ENCODE data around the gene CMYA5. TPM values are rescaled to one million over a fixed set of nuclear protein-coding genes. Genes with fewer than 3 reads are reported as not detected.

The CMYA5 gene
- total RNA-seq, 5 donors from 2014 or later (not counting 1 experiment from before 2014, with no cell fraction given), result 0.13 to 0.41 (median 0.23) TPM

GRCh38 chr5:79787448-79787847, 97.8 kb downstream of the CMYA5 start:
- ChIA-PET POLR2A (no interaction called here), CTCF (no interaction called here)
- no peak overlapping the region for H3K27ac Mint-ChIP-seq
- no peaks in the 10 kb centered on the region for H3K27me3 ChIP-seq (replicated peaks in 1 of 2; ENCODE audit: control insufficient read depth in 2 of 2, extremely low read depth in 1 of 2, insufficient read depth in 2 of 2, low read length in 1 of 2)
- DNase-seq (no peak), ATAC-seq (replicated peaks in 1 of 4) (no peak)
- peaks cover 5% of the 10 kb centered on the region for H3K36me3 Mint-ChIP-seq
- H3K4me3 ChIP-seq (ENCODE audit: control insufficient read depth in 1 of 2, extremely low read depth in 1 of 2, low read length in 1 of 2), result no peak overlapping the region
- WGBS (ENCODE audit: insufficient coverage), result 50% methylated on average over 1 of the region's 1 CpG
- peaks cover 0 to 3% (median 0%) of the 10 kb centered on the region in 3 donors for H3K9me3 Mint-ChIP-seq
- no peaks in the 10 kb centered on the region for H3K36me3 ChIP-seq (ENCODE audit: control insufficient read depth in 2 of 2, extremely low read depth in 1 of 2, insufficient read depth in 1 of 2, low read length in 1 of 2)
- peaks cover 3 to 10% of the 10 kb centered on the region in 2 donors for H3K27me3 Mint-ChIP-seq
- H3K9me3 ChIP-seq, result no peaks in the 10 kb centered on the region
- H3K4me1 ChIP-seq (ENCODE audit: control insufficient read depth in 1 of 2, extremely low read depth in 1 of 2, insufficient read depth in 2 of 2, low read length in 2 of 2), result no peaks in the 10 kb centered on the region
- no peak overlapping the region for H3K4me3 Mint-ChIP-seq
- H3K4me1 Mint-ChIP-seq, result peaks cover 0 to 4% (median 0%) of the 10 kb centered on the region in 3 donors
- no peak overlapping the region for H3K27ac ChIP-seq (ENCODE audit: low read length)

DNA sequence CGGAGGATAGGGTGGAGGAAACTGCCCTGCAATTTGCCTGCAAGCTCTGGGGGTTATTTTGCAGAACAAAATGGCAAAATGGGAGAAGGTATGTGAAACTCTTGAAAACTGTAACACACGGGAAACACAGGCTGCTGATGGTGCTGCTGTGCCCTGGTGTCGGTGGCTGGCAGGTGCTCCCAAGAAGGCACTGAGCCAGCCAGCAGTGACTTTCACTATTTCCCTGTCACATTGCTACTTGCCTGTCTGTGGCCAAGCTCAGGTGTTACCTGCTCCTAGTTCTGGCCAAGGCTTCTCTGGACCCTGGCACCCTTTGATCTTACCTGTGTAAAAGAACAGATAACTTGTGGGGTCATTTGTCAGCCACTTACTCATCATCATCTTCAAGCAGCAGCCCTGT, 102.2 kb downstream of the CMYA5 start:
- ATAC-seq (replicated peaks in 1 of 4) (no peak), DNase-seq (no peak)
- no peaks in the 10 kb centered on the region for H3K36me3 ChIP-seq (ENCODE audit: control insufficient read depth in 2 of 2, extremely low read depth in 1 of 2, insufficient read depth in 1 of 2, low read length in 1 of 2)
- Mint-ChIP-seq H3K4me1 (no peaks in the 10 kb centered on the region), H3K4me3 (no peak overlapping the region), H3K27ac (no peak overlapping the region), H3K27me3 (peaks cover 0 to 7% of the 10 kb centered on the region in 2 donors), H3K36me3 (peaks cover 5% of the 10 kb centered on the region), H3K9me3 (peaks cover 0 to 3% (median 0%) of the 10 kb centered on the region in 3 donors)
- H3K4me3 ChIP-seq (ENCODE audit: control insufficient read depth in 1 of 2, extremely low read depth in 1 of 2, low read length in 1 of 2), result no peak overlapping the region
- no peaks in the 10 kb centered on the region for H3K27me3 ChIP-seq (replicated peaks in 1 of 2; ENCODE audit: control insufficient read depth in 2 of 2, extremely low read depth in 1 of 2, insufficient read depth in 2 of 2, low read length in 1 of 2)
- 78% methylated on average over 3 of the region's 3 CpGs for WGBS (ENCODE audit: insufficient coverage)
- CTCF ChIA-PET, result no interaction called here
- no peaks in the 10 kb centered on the region for H3K9me3 ChIP-seq
- POLR2A ChIA-PET, result interaction anchor here in 1 of 2 donors (0.6 kb wide), 1 partner anchor 150 kb away, joined by 5 read pairs; no protein-coding TSS in a partner anchor
- H3K4me1 ChIP-seq (ENCODE audit: control insufficient read depth in 1 of 2, extremely low read depth in 1 of 2, insufficient read depth in 2 of 2, low read length in 2 of 2), result no peaks in the 10 kb centered on the region
- no peak overlapping the region for H3K27ac ChIP-seq (ENCODE audit: low read length)

- ATAC-seq (replicated peaks in 1 of 4) (no peak), DNase-seq (no peak)
- Mint-ChIP-seq H3K4me1 (no peaks in the 10 kb centered on the region), H3K4me3 (no peak overlapping the region), H3K27ac (no peak overlapping the region), H3K9me3 (peaks cover 0 to 3% (median 0%) of the 10 kb centered on the region in 3 donors), H3K27me3 (peaks cover 0 to 7% of the 10 kb centered on the region in 2 donors), H3K36me3 (peaks cover 5% of the 10 kb centered on the region)
- Histone ChIP-seq H3K27ac (ENCODE audit: low read length) (no peak overlapping the region), H3K27me3 (replicated peaks in 1 of 2; ENCODE audit: control insufficient read depth in 2 of 2, extremely low read depth in 1 of 2, insufficient read depth in 2 of 2, low read length in 1 of 2) (no peaks in the 10 kb centered on the region), H3K36me3 (ENCODE audit: control insufficient read depth in 2 of 2, extremely low read depth in 1 of 2, insufficient read depth in 1 of 2, low read length in 1 of 2) (no peaks in the 10 kb centered on the region), H3K4me1 (ENCODE audit: control insufficient read depth in 1 of 2, extremely low read depth in 1 of 2, insufficient read depth in 2 of 2, low read length in 2 of 2) (no peaks in the 10 kb centered on the region), H3K9me3 (no peaks in the 10 kb centered on the region), H3K4me3 (ENCODE audit: control insufficient read depth in 1 of 2, extremely low read depth in 1 of 2, low read length in 1 of 2) (no peak overlapping the region)
- ChIA-PET CTCF (no interaction called here), POLR2A (interaction anchor here in 1 of 2 donors (0.6 kb wide), 1 partner anchor 512 kb away, joined by 3 read pairs; no protein-coding TSS in a partner anchor)
Observed at GRCh38 chr5:79792463-79792862, 102.8 kb downstream of the CMYA5 start.

GRCh38 chr5:79793304-79793703, 103.7 kb downstream of the CMYA5 start:
- Mint-ChIP-seq H3K4me1 (no peaks in the 10 kb centered on the region), H3K4me3 (no peak overlapping the region), H3K27me3 (peaks cover 0 to 7% of the 10 kb centered on the region in 2 donors), H3K27ac (no peak overlapping the region), H3K36me3 (peaks cover 5% of the 10 kb centered on the region), H3K9me3 (peaks cover 0 to 3% (median 0%) of the 10 kb centered on the region in 3 donors)
- no peak for DNase-seq
- POLR2A ChIA-PET, result no interaction called here
- Histone ChIP-seq H3K27me3 (replicated peaks in 1 of 2; ENCODE audit: control insufficient read depth in 2 of 2, extremely low read depth in 1 of 2, insufficient read depth in 2 of 2, low read length in 1 of 2) (no peaks in the 10 kb centered on the region), H3K4me3 (ENCODE audit: control insufficient read depth in 1 of 2, extremely low read depth in 1 of 2, low read length in 1 of 2) (no peak overlapping the region), H3K27ac (ENCODE audit: low read length) (no peak overlapping the region), H3K4me1 (ENCODE audit: control insufficient read depth in 1 of 2, extremely low read depth in 1 of 2, insufficient read depth in 2 of 2, low read length in 2 of 2) (no peaks in the 10 kb centered on the region), H3K36me3 (ENCODE audit: control insufficient read depth in 2 of 2, extremely low read depth in 1 of 2, insufficient read depth in 1 of 2, low read length in 1 of 2) (no peaks in the 10 kb centered on the region), H3K9me3 (no peaks in the 10 kb centered on the region)
- no peak for ATAC-seq (replicated peaks in 1 of 4)
- WGBS (ENCODE audit: insufficient coverage), result 86% methylated on average over 7 of the region's 7 CpGs
- CTCF ChIA-PET, result no interaction called here

DNA sequence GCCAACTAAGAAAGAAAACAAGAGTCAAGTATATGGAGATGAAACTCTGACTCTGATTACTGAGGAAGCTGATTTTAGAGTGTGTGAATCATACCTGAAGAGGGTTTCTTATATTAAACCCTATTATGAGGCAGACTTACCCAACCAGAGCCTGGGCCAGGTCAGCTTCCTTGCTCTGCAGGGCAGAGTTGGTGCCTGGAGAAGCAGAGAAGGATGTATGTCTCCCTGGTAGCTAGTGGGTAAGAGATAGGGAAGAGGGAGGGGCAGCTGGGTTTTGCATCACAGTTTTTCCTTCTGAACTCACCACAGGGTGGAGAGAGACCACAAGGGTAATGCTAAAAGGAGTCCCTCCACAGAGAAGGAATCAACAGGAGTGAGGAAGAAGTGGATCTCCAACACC, 104.1 kb downstream of the CMYA5 start:
- ChIA-PET POLR2A (no interaction called here), CTCF (no interaction called here)
- DNase-seq (no peak), ATAC-seq (replicated peaks in 1 of 4) (no peak)
- peaks cover 5% of the 10 kb centered on the region for H3K36me3 Mint-ChIP-seq
- no peak overlapping the region for H3K4me3 ChIP-seq (ENCODE audit: control insufficient read depth in 1 of 2, extremely low read depth in 1 of 2, low read length in 1 of 2)
- H3K4me1 ChIP-seq (ENCODE audit: control insufficient read depth in 1 of 2, extremely low read depth in 1 of 2, insufficient read depth in 2 of 2, low read length in 2 of 2), result no peaks in the 10 kb centered on the region
- peaks cover 0 to 3% (median 0%) of the 10 kb centered on the region in 3 donors for H3K9me3 Mint-ChIP-seq
- peaks cover 0 to 7% of the 10 kb centered on the region in 2 donors for H3K27me3 Mint-ChIP-seq
- no peaks in the 10 kb centered on the region for H3K36me3 ChIP-seq (ENCODE audit: control insufficient read depth in 2 of 2, extremely low read depth in 1 of 2, insufficient read depth in 1 of 2, low read length in 1 of 2)
- no peaks in the 10 kb centered on the region for H3K27me3 ChIP-seq (replicated peaks in 1 of 2; ENCODE audit: control insufficient read depth in 2 of 2, extremely low read depth in 1 of 2, insufficient read depth in 2 of 2, low read length in 1 of 2)
- no peak overlapping the region for H3K27ac Mint-ChIP-seq
- H3K27ac ChIP-seq (ENCODE audit: low read length), result no peak overlapping the region
- H3K4me3 Mint-ChIP-seq, result no peak overlapping the region
- no peaks in the 10 kb centered on the region for H3K4me1 Mint-ChIP-seq
- no peaks in the 10 kb centered on the region for H3K9me3 ChIP-seq

DNA sequence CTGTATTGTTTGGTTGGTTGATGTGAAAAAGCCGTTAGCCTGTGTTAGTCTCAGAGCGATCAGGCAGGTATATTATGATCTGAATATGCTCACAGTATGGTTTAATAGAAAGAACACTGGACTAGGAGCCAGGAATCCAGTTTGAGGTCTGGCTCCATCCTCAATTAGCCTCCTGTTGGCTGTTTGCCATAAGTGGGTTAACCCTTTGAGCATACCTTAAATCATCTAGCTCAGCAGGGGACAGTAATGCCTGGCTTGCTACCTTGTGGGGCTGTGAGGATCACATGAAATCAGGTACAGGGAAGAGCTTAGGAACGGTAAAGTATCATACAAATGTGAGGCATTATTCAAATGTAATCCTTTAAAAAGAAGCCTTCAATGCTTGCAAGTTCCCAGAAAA, 104.7 kb downstream of the CMYA5 start:
- H3K36me3 ChIP-seq (ENCODE audit: control insufficient read depth in 2 of 2, extremely low read depth in 1 of 2, insufficient read depth in 1 of 2, low read length in 1 of 2), result no peaks in the 10 kb centered on the region
- H3K27ac Mint-ChIP-seq, result no peak overlapping the region
- H3K4me3 ChIP-seq (ENCODE audit: control insufficient read depth in 1 of 2, extremely low read depth in 1 of 2, low read length in 1 of 2), result no peak overlapping the region
- H3K27me3 ChIP-seq (replicated peaks in 1 of 2; ENCODE audit: control insufficient read depth in 2 of 2, extremely low read depth in 1 of 2, insufficient read depth in 2 of 2, low read length in 1 of 2), result no peaks in the 10 kb centered on the region
- H3K9me3 ChIP-seq, result no peaks in the 10 kb centered on the region
- ChIA-PET CTCF (no interaction called here), POLR2A (no interaction called here)
- ATAC-seq (replicated peaks in 1 of 4) (no peak), DNase-seq (no peak)
- H3K27me3 Mint-ChIP-seq, result peaks cover 0 to 7% of the 10 kb centered on the region in 2 donors
- peaks cover 5% of the 10 kb centered on the region for H3K36me3 Mint-ChIP-seq
- WGBS (ENCODE audit: insufficient coverage), result no CpG with 5 or more reads among the region's 3 CpGs
- H3K4me1 Mint-ChIP-seq, result no peaks in the 10 kb centered on the region
- H3K9me3 Mint-ChIP-seq, result no peaks in the 10 kb centered on the region
- no peaks in the 10 kb centered on the region for H3K4me1 ChIP-seq (ENCODE audit: control insufficient read depth in 1 of 2, extremely low read depth in 1 of 2, insufficient read depth in 2 of 2, low read length in 2 of 2)
- H3K4me3 Mint-ChIP-seq, result no peak overlapping the region
- no peak overlapping the region for H3K27ac ChIP-seq (ENCODE audit: low read length)

GRCh38 chr5:79795764-79796398, 106.2 kb downstream of the CMYA5 start:
- Mint-ChIP-seq H3K4me1 (peaks cover 0 to 1% (median under 1%) of the 10 kb centered on the region in 3 donors), H3K36me3 (no peaks in the 10 kb centered on the region), H3K27ac (no peak overlapping the region), H3K27me3 (no peaks in the 10 kb centered on the region), H3K4me3 (no peak overlapping the region), H3K9me3 (no peaks in the 10 kb centered on the region)
- Histone ChIP-seq H3K27me3 (replicated peaks in 1 of 2; ENCODE audit: control insufficient read depth in 2 of 2, extremely low read depth in 1 of 2, insufficient read depth in 2 of 2, low read length in 1 of 2) (no peaks in the 10 kb centered on the region), H3K9me3 (no peaks in the 10 kb centered on the region), H3K27ac (ENCODE audit: low read length) (no peak overlapping the region), H3K4me3 (ENCODE audit: control insufficient read depth in 1 of 2, extremely low read depth in 1 of 2, low read length in 1 of 2) (no peak overlapping the region), H3K36me3 (ENCODE audit: control insufficient read depth in 2 of 2, extremely low read depth in 1 of 2, insufficient read depth in 1 of 2, low read length in 1 of 2) (no peaks in the 10 kb centered on the region), H3K4me1 (ENCODE audit: control insufficient read depth in 1 of 2, extremely low read depth in 1 of 2, insufficient read depth in 2 of 2, low read length in 2 of 2) (peaks cover 0 to 2% of the 10 kb centered on the region in 2 experiments)
- no peak for ATAC-seq (replicated peaks in 1 of 4)
- POLR2A ChIA-PET, result no interaction called here
- 60% methylated on average over 1 of the region's 8 CpGs for WGBS (ENCODE audit: insufficient coverage)
- no peak for DNase-seq
- CTCF ChIA-PET, result no interaction called here

All from T-cell (primary cell).